Fibroblast of the aortic adventitia (primary cell): Measurements from ENCODE around the gene RIPK1. TPM values are rescaled to one million over a fixed set of nuclear protein-coding genes. Genes with fewer than 3 reads are reported as not detected.
"Not testable (repeated sequence)": the region's sequence is repeated elsewhere in the genome, so short reads cannot be mapped to it uniquely, and the experiment has no call there.

ENCODE experiments used
- DNase-seq: peaks from one replicate; pipeline ENCODE4 v3.0.0-alpha.2; 2010; ENCODE audit warnings: low read depth
- H3K4me3 ChIP-seq: 2 replicates; pipeline ENCODE4 v1.5.1; 2011; ENCODE audit warnings: low read depth, mild to moderate bottlenecking, control low read depth, low read length, moderate library complexity
- total RNA-seq: library from RNA; depleted of rRNA; stranded (reverse); fragments of >200 nt; gene quantifications from 2 replicates; pipeline ENCODE4 v1.2.3, GENCODE V29; 2012; ENCODE audit warnings: low replicate concordance
- TF ChIP-seq, protein P1 (sequence below): IDR thresholded peaks from 2 replicates; pipeline ENCODE4 v1.5.1; 2011; ENCODE audit warnings: mild to moderate bottlenecking, low read length, control low read depth, inconsistent platforms; ENCODE audit not compliant: insufficient read depth

Gene RIPK1
- total RNA-seq, 1 donor = 20.0 TPM

DNA sequence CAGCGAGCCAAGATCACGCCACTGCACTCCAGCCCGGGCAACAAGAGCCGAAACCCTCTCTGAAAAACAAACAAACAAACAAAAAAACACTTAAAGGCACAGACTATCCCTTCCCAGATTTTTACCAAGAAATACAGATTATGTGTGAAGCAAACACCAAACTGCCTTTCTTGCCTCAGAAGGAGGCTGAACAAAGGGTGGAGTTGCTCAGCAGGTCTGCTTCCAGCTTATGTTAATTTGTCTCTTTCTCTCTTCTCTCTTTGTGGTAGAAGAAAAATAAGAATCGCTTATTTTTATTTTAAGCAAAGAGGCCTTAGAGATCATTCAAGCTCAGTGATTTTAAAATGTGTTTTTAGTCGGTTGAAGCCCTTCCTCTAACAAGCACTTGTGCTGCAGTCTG, 74.9 kb downstream of the RIPK1 start:
- TF ChIP-seq, protein P1, sequence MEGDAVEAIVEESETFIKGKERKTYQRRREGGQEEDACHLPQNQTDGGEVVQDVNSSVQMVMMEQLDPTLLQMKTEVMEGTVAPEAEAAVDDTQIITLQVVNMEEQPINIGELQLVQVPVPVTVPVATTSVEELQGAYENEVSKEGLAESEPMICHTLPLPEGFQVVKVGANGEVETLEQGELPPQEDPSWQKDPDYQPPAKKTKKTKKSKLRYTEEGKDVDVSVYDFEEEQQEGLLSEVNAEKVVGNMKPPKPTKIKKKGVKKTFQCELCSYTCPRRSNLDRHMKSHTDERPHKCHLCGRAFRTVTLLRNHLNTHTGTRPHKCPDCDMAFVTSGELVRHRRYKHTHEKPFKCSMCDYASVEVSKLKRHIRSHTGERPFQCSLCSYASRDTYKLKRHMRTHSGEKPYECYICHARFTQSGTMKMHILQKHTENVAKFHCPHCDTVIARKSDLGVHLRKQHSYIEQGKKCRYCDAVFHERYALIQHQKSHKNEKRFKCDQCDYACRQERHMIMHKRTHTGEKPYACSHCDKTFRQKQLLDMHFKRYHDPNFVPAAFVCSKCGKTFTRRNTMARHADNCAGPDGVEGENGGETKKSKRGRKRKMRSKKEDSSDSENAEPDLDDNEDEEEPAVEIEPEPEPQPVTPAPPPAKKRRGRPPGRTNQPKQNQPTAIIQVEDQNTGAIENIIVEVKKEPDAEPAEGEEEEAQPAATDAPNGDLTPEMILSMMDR = no peak
- no peak for DNase-seq
- H3K4me3 ChIP-seq = no peak overlapping the region

DNA sequence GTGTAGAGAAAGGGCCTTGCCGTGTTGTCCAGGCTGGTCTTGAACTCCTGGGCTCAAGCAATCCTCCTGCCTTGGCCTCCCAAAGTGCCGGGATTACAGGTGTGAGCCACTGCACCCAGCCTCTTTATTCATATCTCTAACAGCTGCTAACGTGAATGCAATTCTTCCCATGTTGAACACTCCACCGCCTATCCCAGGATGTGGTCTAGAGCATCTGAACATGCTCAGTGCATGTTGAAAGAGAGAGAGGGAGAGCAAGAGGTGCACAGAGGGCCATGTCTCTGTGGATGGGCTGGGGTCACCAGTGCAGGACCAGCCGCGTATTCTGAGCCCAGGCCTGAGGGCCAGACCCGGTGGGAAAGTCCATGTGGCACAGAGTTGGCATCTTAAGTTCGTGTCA, 76.3 kb downstream of the RIPK1 start:
- TF ChIP-seq, protein P1 = no peak
- H3K4me3 ChIP-seq = no peak overlapping the region
- no peak for DNase-seq

DNA sequence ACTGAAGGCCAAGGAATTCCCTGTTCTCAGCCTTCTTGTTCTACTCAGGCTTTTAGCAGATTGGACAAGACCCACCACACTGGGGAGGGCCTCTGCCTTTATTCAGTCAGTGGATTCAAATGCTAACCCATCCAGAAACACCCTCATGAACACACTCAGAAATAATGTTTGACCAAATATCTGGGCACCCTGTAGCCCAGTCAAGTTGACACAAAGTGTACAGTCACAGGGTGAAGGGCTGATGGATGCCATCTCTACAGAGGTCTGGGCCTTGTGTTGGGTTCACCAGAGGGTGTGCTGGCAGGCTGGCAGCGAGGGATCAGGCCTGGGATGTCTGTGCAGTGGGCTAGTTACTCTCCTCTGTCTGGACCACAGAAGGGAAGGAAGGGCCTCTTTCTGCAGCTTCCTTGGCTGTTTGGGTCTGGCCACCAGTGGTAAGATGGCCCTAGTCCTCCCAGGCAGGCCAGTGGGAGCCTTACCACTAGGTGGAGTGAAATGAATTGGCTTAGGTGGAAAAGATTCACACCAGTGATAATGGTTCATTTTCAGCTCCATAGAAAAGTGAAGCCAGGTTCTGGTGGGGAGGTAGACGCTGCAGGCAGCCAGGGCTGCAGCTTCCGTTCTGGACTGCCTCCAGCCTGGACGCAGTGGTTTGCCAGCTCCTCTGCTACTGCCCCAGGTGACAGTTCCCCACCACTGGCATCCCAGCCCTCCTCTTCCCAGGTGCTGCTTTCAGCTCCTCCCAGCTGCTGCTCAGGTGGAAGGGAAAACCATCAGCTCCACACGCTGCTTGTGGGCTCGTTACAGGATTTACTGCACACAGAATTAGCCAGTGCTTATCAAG, 79.8 kb downstream of the RIPK1 start:
- DNase-seq = no peak
- no peak overlapping the region for H3K4me3 ChIP-seq
- TF ChIP-seq, protein P1 = no peak

DNA sequence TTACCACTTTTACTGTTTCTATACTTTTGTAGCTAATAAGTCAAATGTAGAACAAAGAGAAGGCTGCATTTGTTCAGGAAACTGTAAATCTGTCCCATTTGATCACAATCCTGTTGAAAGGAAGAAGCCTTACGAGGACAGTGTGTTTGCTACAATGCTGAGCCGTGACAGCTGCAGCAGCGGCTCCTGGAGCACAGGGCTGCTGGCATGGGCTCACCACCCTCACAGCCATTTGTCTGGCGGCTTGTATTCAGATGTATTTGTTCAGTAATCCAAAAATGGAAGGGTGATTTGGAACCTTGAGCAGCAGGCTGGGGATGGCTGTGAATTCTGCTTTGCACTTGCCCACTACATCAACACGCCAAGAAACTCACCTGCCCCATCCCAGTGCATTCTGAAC, 83.4 kb downstream of the RIPK1 start:
- TF ChIP-seq, protein P1 = no peak
- no peak overlapping the region for H3K4me3 ChIP-seq
- no peak for DNase-seq

DNA sequence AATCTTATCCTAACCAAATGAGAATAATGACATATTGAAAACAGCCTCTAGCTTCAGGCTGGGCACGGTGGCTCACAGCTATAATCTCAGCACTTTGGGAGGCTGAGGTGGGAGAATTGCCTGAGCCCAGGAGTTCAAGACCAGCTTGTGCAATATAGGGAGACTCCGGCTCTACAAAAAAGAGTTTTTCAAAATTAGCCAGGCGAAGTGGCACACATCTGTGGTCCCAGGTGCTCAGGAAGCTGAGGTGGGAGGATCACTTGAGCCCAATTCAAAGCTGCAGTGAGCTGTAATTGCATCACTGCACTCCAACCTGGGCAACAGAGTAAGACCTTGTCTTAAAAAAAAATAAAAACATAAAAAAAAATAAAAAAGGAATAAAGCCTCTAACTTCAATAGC, 84.4 kb downstream of the RIPK1 start:
- no peak for DNase-seq
- no peak overlapping the region for H3K4me3 ChIP-seq
- TF ChIP-seq, protein P1 = no peak

DNA sequence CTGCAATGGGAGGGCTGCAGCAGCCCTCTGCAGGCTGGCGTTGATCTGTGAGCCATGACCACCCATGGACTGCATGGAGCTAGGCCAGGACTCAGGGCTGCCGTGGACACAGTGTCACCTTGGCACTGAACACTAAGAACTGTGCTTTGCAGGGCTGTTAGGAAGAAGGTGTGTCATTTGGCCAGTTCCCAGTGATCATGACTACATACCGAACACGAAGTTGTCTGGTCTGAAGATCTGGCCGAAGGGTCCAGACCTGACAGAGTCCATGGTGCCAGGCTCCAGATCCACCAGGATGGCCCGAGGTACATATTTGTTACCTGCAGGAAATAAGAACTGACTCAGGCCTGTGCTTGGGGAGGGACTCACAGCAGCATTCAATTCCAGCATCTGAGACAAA, 87.1 kb downstream of the RIPK1 start:
- not testable (repeated sequence) for DNase-seq
- H3K4me3 ChIP-seq = peak overlapping the region; percentile 31

DNA sequence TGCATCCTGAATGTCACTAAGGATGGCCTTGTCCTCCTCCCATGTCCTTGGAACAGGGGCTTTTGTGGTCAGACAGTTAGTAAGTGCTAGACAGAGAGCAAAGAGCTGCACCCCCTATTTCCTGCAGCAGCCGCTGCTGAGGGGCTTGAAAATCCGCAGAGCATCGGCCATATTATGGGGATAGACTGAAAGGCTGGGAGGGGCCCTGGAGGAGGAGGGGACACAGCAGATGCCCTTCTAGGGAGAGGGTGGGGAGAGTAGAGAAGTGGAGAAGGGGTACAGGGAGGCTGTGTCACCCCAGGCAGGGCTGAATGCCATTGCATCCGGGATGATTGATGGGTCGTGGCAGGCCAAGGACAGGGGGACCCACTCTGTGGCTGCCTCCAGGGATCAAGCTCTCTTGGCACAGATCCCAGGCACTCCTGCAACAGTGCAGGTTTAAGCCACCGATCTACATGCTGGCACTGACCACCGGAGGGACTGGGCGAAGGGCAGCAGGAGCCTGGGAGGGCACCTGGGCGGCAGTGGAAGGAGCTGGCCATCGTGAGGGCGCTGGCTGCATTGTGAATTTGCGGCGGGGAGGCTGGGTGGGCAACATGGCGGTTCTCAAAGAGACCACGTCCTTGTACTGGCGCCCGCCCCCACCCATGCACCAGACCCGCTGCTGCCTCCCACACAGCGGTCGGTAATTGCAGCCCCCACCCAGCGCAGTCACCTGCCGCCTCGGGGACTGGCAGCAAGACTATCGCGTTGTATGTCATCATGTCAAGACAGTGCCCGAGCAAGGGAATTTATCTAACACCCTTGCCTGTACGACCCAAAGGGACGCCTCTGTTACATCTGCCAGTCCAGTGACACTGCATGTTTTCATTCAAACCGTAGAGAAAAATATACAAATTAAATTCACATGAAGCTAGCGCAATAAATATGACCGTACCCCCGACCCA, 88.2 kb downstream of the RIPK1 start:
- H3K4me3 ChIP-seq = peak overlapping the region; percentile 87
- DNase-seq = not testable (repeated sequence)
